Right lobe of liver (tissue), 4 donors: ENCODE results near the gene SERINC5.

Experiments
- POLR2A ChIP-seq: fragments of 450-650 bp; IDR thresholded peaks from one replicate; pipeline ENCODE4 v1.6.1; 2017; ENCODE audit warnings: antibody characterized with exemption, mild to moderate bottlenecking
- TF ChIP-seq, protein P1 (sequence below), 4 donors: fragments of 200-600 bp in 3 of 4; fragments of 450-650 bp in 1 of 4; IDR thresholded peaks; one replicate each; pipeline versions ENCODE4 v1.5.1 to v1.8.0; 2016 to 2022; ENCODE audit warnings: antibody characterized with exemption in 4 of 4, mild to moderate bottlenecking in 2 of 4
- donor health status: DM: no; HTN: no; CAD: no.
- donor health status: DM: no; HTN: no; CAD: no.
- donor health status: DM: no; HTN: yes; CAD: no.

DNA sequence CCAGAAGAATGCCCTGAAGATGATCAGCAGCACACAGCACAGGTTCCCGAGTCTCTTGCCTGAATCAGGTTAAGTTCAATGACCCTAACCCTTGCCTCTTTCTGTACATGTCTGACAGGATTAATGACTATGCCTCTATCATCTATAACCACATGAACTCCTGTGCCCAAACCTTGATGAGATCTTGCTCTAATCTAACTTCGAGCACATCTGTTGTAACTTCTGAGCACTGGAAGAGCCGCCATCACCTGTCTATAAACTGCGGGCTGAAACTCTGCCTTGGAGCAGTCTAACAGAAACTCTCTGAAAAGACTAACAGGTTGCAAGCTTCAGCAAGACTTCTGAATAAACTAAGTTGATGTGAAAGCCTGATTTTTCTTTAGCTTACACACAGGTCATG is 44.5 kb downstream of the SERINC5 start:
- TF ChIP-seq, protein P1, sequence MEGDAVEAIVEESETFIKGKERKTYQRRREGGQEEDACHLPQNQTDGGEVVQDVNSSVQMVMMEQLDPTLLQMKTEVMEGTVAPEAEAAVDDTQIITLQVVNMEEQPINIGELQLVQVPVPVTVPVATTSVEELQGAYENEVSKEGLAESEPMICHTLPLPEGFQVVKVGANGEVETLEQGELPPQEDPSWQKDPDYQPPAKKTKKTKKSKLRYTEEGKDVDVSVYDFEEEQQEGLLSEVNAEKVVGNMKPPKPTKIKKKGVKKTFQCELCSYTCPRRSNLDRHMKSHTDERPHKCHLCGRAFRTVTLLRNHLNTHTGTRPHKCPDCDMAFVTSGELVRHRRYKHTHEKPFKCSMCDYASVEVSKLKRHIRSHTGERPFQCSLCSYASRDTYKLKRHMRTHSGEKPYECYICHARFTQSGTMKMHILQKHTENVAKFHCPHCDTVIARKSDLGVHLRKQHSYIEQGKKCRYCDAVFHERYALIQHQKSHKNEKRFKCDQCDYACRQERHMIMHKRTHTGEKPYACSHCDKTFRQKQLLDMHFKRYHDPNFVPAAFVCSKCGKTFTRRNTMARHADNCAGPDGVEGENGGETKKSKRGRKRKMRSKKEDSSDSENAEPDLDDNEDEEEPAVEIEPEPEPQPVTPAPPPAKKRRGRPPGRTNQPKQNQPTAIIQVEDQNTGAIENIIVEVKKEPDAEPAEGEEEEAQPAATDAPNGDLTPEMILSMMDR (IDR thresholded peaks at IDR 0.05) = no peak
- no peak for TF ChIP-seq POLR2A
